H9 (cell line): ENCODE measurements around the gene TYK2. TPM values are rescaled to one million over a fixed set of nuclear protein-coding genes. Genes with fewer than 3 reads are reported as not detected.

ENCODE experiments used
- DNase-seq: peaks from one replicate; pipeline ENCODE4 v3.0.0-alpha.2; 2017
- H2AFZ ChIP-seq: one replicate; pipeline ENCODE4 v1.6.1; 2013; ENCODE audit warnings: mild to moderate bottlenecking, low read length, control low read depth, moderate library complexity
- H2AK5ac ChIP-seq: 2 replicates; pipeline ENCODE4 v1.6.1; 2013; ENCODE audit warnings: low read length, control low read depth, mixed read lengths; ENCODE audit not compliant: insufficient read length
- H2BK120ac ChIP-seq: one replicate; pipeline ENCODE4 v1.6.1; 2013; ENCODE audit warnings: low read depth, mild to moderate bottlenecking, low read length, control low read depth, inconsistent platforms; ENCODE audit not compliant: poor library complexity, severe bottlenecking
- H2BK12ac ChIP-seq: 2 replicates; pipeline ENCODE4 v1.6.1; 2013; ENCODE audit warnings: low read length, control low read depth, mixed read lengths, low read depth; ENCODE audit not compliant: insufficient read length
- H2BK15ac ChIP-seq: 2 replicates; pipeline ENCODE4 v1.6.1; 2013; ENCODE audit warnings: low read depth, low read length, control low read depth
- H2BK20ac ChIP-seq: one replicate; pipeline ENCODE4 v1.6.1; 2013; ENCODE audit warnings: low read depth, mild to moderate bottlenecking, low read length, control low read depth, inconsistent platforms; ENCODE audit not compliant: poor library complexity, severe bottlenecking
- H2BK5ac ChIP-seq: 2 replicates; pipeline ENCODE4 v1.6.1; 2013; ENCODE audit warnings: low read length, control low read depth, mixed read lengths; ENCODE audit not compliant: insufficient read length
- H3K14ac ChIP-seq: 2 replicates; pipeline ENCODE4 v1.6.1; 2013; ENCODE audit warnings: low read length, control low read depth; ENCODE audit not compliant: insufficient read depth
- H3K18ac ChIP-seq: 2 replicates; pipeline ENCODE4 v1.6.1; 2013; ENCODE audit warnings: low read depth, mild to moderate bottlenecking, mixed read lengths, low read length, control low read depth; ENCODE audit not compliant: insufficient read length
- H3K23ac ChIP-seq: 2 replicates; pipeline ENCODE4 v1.6.1; 2013; ENCODE audit warnings: low read length, control low read depth, mixed read lengths, low read depth; ENCODE audit not compliant: insufficient read length
- H3K23me2 ChIP-seq: 2 replicates; pipeline ENCODE4 v1.6.1; 2013; ENCODE audit warnings: low read depth, mild to moderate bottlenecking, mixed read lengths, low read length, control low read depth; ENCODE audit not compliant: insufficient read length, poor library complexity, severe bottlenecking
- H3K27ac ChIP-seq: 2 replicates; pipeline ENCODE4 v1.5.1; 2013; ENCODE audit warnings: low read length, control low read depth, mixed read lengths, low read depth; ENCODE audit not compliant: insufficient read length
- H3K27me3 ChIP-seq: 2 replicates; pipeline ENCODE4 v1.6.1; 2013; ENCODE audit warnings: low read length, control low read depth, inconsistent platforms; ENCODE audit not compliant: insufficient read depth
- H3K4ac ChIP-seq: 2 replicates; pipeline ENCODE4 v1.6.1; 2013; ENCODE audit warnings: low read depth, mild to moderate bottlenecking, control low read depth, inconsistent platforms, low read length, moderate library complexity
- H3K4me1 ChIP-seq: 2 replicates; pipeline ENCODE4 v1.6.1; 2013; ENCODE audit warnings: low read length, control low read depth, inconsistent platforms; ENCODE audit not compliant: insufficient read depth
- H3K4me2 ChIP-seq: 2 replicates; pipeline ENCODE4 v1.6.1; 2013; ENCODE audit warnings: low read length, control low read depth, mixed read lengths; ENCODE audit not compliant: insufficient read length, insufficient read depth
- H3K56ac ChIP-seq: 2 replicates; pipeline ENCODE4 v1.6.1; 2013; ENCODE audit warnings: low read depth, mild to moderate bottlenecking, mixed read lengths, low read length, control low read depth; ENCODE audit not compliant: insufficient read length
- H3K79me1 ChIP-seq: 2 replicates; pipeline ENCODE4 v1.6.1; 2013; ENCODE audit warnings: low read depth, mild to moderate bottlenecking, moderate library complexity, low read length, control low read depth, inconsistent platforms; ENCODE audit not compliant: insufficient read depth, poor library complexity, severe bottlenecking
- H3K79me2 ChIP-seq: 2 replicates; pipeline ENCODE4 v1.6.1; 2013; ENCODE audit warnings: low read length, control low read depth, inconsistent platforms; ENCODE audit not compliant: insufficient read depth
- H3K9ac ChIP-seq: 2 replicates; pipeline ENCODE4 v1.6.1; 2013; ENCODE audit warnings: low read length, control low read depth, mixed read lengths; ENCODE audit not compliant: insufficient read length; ENCODE audit errors: extremely low read depth
- H3K9me3 ChIP-seq: one replicate; pipeline ENCODE4 v1.6.1; 2013; ENCODE audit warnings: low read depth, low read length, inconsistent platforms; ENCODE audit not compliant: control insufficient read depth
- H3T11ph ChIP-seq: one replicate; pipeline ENCODE4 v1.6.1; 2013; ENCODE audit warnings: mild to moderate bottlenecking, low read length, control low read depth, inconsistent platforms
- H4K20me1 ChIP-seq: one replicate; pipeline ENCODE4 v1.6.1; 2013; ENCODE audit not compliant: control insufficient read depth, insufficient read length, insufficient read depth
- H4K5ac ChIP-seq: 2 replicates; pipeline ENCODE4 v1.6.1; 2013; ENCODE audit warnings: low read depth, mild to moderate bottlenecking, mixed read lengths, low read length, control low read depth; ENCODE audit not compliant: insufficient read length
- H4K8ac ChIP-seq: replicated peaks from 2 replicates; pipeline ENCODE4 v1.6.1; 2013; ENCODE audit warnings: low read length, control low read depth, mixed read lengths, low read depth; ENCODE audit not compliant: insufficient read length
- H4K91ac ChIP-seq: 2 replicates; pipeline ENCODE4 v1.6.1; 2013; ENCODE audit warnings: low read depth, mild to moderate bottlenecking, moderate library complexity, mixed read lengths, low read length, control low read depth; ENCODE audit not compliant: insufficient read length
- H3K27ac Mint-ChIP-seq, 3 experiments: 2 replicates in 2 of 3; 3 replicates in 1 of 3; pipeline ENCODE4 v1.8.0; 2020 to 2021; ENCODE audit warnings: mixed read lengths in 3 of 3, mild to moderate bottlenecking in 1 of 3, moderate library complexity in 1 of 3
- H3K27me3 Mint-ChIP-seq: 2 replicates; pipeline ENCODE4 v1.8.0; 2021; ENCODE audit warnings: low read depth, mild to moderate bottlenecking, moderate library complexity, mixed read lengths
- H3K36me3 Mint-ChIP-seq, 3 experiments: 2 replicates in 2 of 3; 3 replicates in 1 of 3; pipeline ENCODE4 v1.8.0; 2020 to 2021; ENCODE audit warnings: low read depth in 3 of 3, mixed read lengths in 3 of 3; ENCODE audit not compliant: insufficient read depth in 1 of 3
- H3K4me1 Mint-ChIP-seq, 2 experiments: 2 replicates each; pipeline ENCODE4 v1.8.0; 2020; ENCODE audit warnings: mixed read lengths in 2 of 2
- H3K4me3 Mint-ChIP-seq, 2 experiments: 2 replicates in 1 of 2; 3 replicates in 1 of 2; pipeline ENCODE4 v1.8.0; 2020 to 2021; ENCODE audit warnings: mild to moderate bottlenecking in 2 of 2, mixed read lengths in 2 of 2, moderate library complexity in 1 of 2
- H3K9me3 Mint-ChIP-seq, 2 experiments: 2 replicates in 1 of 2; 3 replicates in 1 of 2; pipeline ENCODE4 v1.8.0; 2020; ENCODE audit warnings: mild to moderate bottlenecking in 2 of 2, mixed read lengths in 2 of 2, moderate library complexity in 1 of 2
- WGBS: extraction: QIAGEN DNeasy Blood & Tissue Kit; methylation state at CpG from one replicate; pipeline ENCODE4 v1.1.7; 2013; ENCODE audit warnings: missing lambda C conversion rate, low lambda C conversion rate, mixed read lengths; ENCODE audit not compliant: insufficient read length; ENCODE audit errors: extremely low coverage; 5-methylcytosine and 5-hydroxymethylcytosine counted together
- total RNA-seq: library from RNA; stranded (reverse); gene quantifications from 2 replicates; pipeline ENCODE4 v1.2.1, GENCODE V29; 2021
- TF ChIP-seq, protein P1 (sequence below): fragments of 200-600 bp; sonication (generic); conservative IDR thresholded peaks from 3 replicates; pipeline ENCODE4 v1.8.0; 2021; ENCODE audit warnings: antibody characterized with exemption, mild to moderate bottlenecking

The TYK2 gene
- total RNA-seq, 1 experiment from 2014 or later: 61.4 TPM

DNA sequence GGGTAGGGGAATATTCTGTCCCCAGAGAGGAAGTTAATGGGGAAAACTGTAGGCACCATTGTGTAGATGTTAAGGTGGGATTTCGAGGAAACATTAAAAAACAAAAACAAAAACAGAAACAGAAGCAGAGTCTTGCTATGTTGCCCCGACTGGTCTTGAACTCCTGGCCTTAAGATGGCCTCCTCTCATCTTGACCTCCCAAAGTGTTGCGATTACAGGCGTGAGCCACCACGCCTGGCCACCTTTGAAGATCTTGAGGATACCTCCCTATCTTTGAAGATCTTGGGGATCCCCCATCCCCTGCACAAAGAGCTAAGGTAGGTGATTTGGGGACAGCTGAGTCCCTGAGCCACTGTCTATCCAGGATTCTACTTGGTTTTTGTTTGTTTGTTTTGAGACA, 40.4 kb downstream of the TYK2 start:
- Histone ChIP-seq H3K56ac (no peak overlapping the region), H3K27me3 (no peaks in the 10 kb centered on the region), H3K18ac (no peak overlapping the region), H2BK5ac (no peak overlapping the region), H3K14ac (no peak overlapping the region), H4K5ac (no peak overlapping the region), H2BK20ac (no peak overlapping the region), H4K20me1 (no peaks in the 10 kb centered on the region), H3K9me3 (no peaks in the 10 kb centered on the region), H3K9ac (no peak overlapping the region), H4K8ac (no peak overlapping the region), H3K23ac (no peak overlapping the region), H2BK120ac (no peak overlapping the region), H2AK5ac (no peak overlapping the region), H3T11ph (no peak overlapping the region), H2BK12ac (no peak overlapping the region), H3K27ac (no peak overlapping the region), H2BK15ac (no peak overlapping the region), H3K79me1 (no peaks in the 10 kb centered on the region), H2AFZ (no peak overlapping the region), H3K23me2 (peaks cover 2% of the 10 kb centered on the region), H3K79me2 (no peaks in the 10 kb centered on the region), H4K91ac (no peak overlapping the region), H3K4ac (no peak overlapping the region), H3K4me1 (peaks cover 6% of the 10 kb centered on the region; the same call in 1 of the 2 replicates), H3K4me2 (no peak overlapping the region)
- peak overlapping the region in 1 of 2 experiments; percentile 32; a peak in 2 of 5 replicates for H3K4me3 Mint-ChIP-seq
- no peak for DNase-seq
- H3K27me3 Mint-ChIP-seq: no peaks in the 10 kb centered on the region
- peak overlapping the region in 1 of 3 experiments; percentile 89; a peak in 2 of 7 replicates for H3K27ac Mint-ChIP-seq
- H3K9me3 Mint-ChIP-seq: no peaks in the 10 kb centered on the region; a peak in 1 of 5 replicates
- no peaks in the 10 kb centered on the region for H3K36me3 Mint-ChIP-seq
- TF ChIP-seq, protein P1, sequence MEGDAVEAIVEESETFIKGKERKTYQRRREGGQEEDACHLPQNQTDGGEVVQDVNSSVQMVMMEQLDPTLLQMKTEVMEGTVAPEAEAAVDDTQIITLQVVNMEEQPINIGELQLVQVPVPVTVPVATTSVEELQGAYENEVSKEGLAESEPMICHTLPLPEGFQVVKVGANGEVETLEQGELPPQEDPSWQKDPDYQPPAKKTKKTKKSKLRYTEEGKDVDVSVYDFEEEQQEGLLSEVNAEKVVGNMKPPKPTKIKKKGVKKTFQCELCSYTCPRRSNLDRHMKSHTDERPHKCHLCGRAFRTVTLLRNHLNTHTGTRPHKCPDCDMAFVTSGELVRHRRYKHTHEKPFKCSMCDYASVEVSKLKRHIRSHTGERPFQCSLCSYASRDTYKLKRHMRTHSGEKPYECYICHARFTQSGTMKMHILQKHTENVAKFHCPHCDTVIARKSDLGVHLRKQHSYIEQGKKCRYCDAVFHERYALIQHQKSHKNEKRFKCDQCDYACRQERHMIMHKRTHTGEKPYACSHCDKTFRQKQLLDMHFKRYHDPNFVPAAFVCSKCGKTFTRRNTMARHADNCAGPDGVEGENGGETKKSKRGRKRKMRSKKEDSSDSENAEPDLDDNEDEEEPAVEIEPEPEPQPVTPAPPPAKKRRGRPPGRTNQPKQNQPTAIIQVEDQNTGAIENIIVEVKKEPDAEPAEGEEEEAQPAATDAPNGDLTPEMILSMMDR: no peak
- WGBS: no CpG with 5 or more reads among the region's 5 CpGs
- H3K4me1 Mint-ChIP-seq: peaks cover 13 to 22% of the 10 kb centered on the region in 2 experiments
